Measurements from ENCODE around the gene POLR2E.
"Not testable (repeated sequence)": the region's sequence is repeated elsewhere in the genome, so short reads cannot be mapped to it uniquely, and the experiment has no call there.

POLR2E gene

DNA sequence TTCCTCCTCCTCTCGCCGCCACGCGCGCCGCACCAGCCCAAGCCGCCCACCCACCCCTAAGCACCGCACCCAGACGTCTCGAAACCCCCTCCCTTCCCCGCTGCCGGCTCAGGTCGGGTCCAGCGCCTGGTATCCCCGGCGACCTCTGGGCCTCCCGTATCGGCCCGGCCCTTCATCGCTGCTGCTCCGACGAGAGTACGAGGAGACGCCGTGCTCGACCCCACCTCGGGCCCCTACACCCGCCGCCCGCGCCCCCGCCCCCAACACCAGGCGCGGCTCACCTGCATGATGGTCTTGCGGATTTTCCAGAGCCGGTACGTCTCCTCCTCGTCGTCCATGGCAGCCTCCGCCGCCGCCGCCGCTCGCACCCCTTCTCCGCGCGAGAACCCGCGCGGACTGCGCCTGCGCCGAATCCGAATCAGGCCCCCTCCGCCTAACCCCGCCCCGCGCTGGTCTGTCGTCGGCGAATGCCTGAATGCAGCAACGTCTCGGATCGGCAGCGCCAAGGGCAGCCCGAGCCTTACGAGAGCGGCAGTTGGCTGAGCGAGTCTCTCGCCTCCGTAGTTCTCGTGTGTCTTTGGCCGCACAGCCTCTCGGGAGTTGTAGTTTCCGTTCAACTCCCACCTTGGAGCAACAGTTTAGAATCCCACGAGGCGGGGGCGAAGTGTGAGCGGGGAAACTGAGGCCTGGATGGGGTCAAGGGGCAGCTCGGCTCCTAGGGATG is at the start of gene POLR2E:
POLR2E (minus strand) TSS at position 398 of the 724 bp plus-strand sequence; CDS start at position 338, 60 bp downstream.
- DNase-seq (ENCODE audit: low spot score), result peak; percentile 98

DNA sequence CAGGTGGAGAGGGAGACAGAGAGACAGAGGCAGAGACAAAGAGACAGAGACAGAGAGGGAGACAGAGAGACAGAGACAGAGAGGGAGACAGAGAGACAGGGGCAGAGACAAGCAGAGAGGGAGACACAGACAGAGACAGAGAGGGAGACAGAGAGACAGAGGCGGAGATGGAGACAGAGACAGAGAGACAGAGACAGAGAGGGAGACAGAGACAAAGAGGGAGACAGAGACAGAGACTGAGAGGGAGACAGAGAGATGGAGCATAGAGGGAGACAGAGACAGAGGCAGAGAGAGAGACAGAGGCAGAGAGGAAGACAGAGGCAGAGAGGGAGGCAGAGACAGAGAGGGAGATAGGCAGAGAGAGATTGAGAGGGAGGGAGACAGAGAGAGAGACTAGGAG is 49.6 kb upstream of the POLR2E start:
- no peak for DNase-seq (ENCODE audit: low spot score)

DNA sequence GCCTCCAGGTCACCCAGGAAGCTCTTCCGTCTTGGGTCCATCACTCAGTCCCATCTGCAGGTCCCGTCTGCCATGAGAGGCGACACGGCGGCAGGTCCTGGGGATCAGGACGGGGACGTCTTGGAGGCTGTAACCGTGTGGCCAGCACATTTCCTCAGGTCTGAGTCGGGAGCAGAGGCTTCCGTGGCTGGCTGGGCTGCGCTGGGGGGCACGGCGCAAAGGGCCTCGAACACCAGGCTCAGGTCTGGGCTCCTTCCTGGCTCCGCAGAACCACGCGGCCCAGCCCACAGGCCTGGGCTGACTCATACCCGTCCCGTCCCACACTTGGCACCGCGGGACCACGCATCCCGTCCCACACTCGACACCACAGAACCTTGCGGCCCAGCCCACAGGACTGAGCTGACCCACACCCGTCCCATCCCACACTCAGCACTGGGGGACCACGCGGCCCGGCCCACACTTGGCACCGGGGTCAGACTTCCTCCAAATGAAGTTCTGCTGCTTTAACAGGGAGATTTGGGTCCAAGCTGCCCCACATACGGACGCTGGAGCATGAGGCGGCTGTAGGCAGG is 48.7 kb upstream of the POLR2E start:
- no peak for DNase-seq (ENCODE audit: low spot score)

DNA sequence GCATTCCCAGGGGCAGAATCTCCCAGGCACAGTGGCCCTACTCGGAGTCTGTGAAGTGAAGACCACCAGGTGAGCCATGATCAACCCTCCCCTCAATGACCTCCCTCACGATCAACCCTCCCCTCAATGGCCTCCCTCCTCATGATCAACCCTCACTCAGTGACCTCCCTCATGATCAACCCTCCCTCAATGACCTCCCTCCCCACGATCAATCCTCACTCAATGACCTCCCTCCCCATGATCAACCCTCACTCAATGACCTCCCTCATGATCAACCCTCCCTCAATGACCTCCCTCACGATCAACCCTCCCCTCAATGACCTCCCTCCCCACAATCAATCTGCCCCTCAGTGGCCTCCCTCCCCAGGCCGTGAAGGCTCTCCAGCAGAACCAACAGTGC is 46.8 kb upstream of the POLR2E start:
- no peak for DNase-seq (ENCODE audit: low spot score)

DNA sequence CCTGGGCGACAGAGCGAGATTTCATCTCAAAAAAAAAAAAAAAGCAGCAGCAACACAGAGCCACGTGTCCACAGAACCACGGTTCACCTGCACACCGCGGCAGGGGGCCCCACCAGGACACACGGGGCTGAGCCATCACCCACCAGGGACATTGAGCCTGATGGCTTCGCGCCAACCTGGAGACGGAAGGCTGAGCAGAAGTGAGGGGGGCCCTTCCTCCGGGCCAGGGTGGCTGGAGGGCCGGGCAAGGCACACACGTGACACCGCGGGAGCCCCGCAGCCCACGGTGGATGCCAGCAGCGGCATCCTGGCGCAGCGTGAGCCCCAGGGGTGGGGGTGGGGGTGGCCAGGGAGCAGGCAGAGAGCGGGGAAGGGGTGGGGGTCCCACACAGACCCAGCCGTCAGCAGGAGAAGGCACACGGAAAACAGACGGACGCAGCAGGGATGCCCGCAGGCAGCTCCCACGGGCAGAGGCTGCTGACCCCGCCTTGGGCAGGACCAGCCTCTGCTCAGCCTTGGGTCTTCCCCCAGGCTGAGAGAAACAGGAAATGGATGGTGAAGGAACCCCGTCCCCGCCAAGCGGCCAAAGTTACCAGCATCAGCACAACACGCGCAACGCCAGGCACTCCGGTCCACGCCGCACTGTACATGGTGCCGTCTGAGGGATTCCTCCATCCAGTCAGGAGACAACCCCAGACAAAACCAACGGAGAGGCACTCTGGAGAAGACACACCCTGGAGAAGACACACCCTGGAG is 45.3 kb upstream of the POLR2E start:
- DNase-seq (ENCODE audit: low spot score), result no peak

DNA sequence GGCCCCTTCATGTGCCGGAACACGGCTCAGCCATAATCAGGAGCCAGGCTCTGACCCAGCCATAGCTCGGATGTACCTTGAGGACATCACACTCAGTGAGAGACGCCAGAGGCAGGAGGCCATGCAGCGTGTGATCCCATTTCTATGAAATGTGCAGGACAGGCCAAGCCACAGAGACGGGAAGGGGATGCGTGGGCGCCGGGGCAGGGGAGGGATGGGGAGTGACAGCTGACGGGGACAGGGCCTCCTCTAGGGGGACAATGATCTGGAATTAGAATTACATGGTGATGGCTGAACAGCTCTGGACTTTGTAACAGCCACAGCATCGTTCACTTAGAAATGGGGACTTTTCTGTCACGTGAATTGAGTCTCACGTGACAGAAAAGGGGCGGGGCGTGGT is 44.0 kb upstream of the POLR2E start:
- DNase-seq (ENCODE audit: low spot score), result no peak

DNA sequence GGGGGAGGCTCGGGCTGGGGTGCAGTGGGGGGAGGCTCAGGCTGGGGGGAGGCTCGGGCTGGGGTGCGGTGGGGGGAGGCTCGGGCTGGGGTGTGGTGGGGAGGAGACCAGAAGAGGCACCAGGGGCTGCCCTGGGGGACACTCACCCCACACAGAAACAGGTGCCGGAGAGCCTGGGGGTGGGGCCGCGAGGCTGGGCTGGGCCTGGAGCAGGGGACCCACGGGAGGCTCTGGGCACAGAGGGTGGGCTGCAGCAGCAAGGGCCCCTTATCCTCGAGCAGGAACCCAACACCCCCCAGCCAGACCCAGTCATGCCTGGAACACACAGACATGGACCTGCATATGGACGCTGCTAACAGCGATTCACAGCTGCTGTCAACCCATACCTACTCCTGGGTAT is 42.9 kb upstream of the POLR2E start:
- DNase-seq (ENCODE audit: low spot score), result no peak

DNA sequence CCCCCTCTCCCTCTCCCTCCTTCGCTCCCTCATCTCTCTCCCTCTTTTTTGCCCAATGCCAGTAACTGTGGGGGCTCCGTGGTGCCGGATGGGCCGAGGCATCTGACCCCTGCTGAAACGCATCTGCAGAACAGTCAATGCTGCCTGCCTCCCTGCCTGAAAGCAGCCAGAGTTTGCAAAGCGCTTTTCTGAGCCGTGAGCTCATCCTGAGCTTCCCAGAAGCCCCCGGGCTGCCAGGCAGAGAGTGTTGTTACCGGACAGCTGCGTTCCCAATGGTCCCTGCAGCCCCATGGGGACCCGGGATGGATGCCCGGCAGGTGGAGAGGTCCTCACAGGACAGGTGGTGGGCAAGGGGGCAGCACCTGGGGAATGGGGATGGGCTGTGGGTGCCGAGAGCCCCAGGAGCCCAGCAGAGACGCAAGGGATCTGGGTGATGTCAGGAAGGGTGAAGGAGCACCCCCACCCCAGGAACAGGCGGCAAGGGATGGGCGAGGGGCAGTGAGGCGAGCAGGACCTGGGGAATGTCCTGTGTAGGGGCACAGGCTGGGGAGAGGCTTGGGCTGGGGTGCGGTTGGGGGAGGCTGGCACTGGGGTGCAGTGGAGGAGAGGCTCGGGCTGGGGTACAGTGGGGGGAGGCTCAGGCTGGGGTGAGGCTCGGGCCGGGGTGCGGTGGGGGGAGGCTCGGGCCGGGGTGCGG is 41.6 kb upstream of the POLR2E start:
- DNase-seq (ENCODE audit: low spot score), result no peak

DNA sequence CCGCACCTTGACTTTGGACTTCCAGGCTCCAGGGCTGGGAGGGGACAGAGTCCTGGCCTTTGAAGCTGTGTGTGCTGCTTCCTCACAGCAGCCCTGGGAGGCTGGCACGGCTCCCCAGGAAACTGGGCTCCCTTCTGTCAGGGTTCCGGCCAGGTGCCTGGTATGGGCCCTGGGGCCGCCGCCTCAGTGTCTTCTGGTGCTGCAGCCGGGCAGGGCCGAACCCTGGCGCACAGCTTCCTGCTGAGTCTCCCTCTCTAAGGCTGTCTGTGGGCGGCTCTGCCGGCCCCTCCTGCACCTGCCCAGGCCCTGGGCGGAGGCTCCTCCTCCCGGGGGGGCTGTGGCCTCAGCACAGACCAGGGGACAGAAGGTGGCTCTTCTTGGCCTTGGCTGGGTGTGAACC is 41.0 kb upstream of the POLR2E start:
- no peak for DNase-seq (ENCODE audit: low spot score)

DNA sequence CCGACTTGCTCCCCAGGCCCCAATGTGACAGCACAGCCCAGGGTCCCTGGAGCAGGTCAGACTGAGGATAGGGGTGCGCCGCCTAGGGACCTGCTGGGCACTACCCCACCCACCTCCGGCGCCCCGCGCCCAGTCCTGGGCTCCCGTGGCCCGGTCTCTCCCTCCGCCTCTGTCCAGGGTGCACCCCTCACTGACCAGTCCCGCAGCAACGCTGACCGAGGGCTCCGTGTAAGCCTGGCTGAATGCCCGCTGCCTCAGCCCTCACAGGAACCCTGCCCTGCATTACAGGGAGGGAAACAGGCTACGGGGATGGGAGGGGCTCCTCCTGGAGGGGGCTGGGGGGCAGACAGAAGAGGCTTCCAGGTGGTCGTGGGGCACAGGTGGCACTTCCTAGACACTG is 40.3 kb upstream of the POLR2E start:
- no peak for DNase-seq (ENCODE audit: low spot score)

DNA sequence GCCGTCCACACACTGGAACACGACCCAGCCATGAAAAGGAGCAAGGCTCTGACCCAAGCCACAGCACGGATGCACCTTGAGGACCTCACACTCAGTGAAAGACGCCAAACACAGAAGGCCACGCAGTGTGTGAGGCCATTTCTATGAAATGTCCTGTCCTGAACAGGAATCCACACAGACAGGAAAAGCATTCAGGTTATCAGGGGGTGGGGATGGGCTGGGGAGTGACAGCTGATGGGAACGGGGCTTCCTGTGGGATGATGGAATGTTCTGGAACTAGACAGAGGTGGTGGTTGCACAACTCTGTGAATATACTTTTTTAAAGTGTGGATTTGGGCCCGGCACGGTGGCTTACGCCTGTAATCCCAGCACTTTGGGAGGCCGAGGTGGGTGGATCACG is 39.3 kb upstream of the POLR2E start:
- DNase-seq (ENCODE audit: low spot score), result no peak

DNA sequence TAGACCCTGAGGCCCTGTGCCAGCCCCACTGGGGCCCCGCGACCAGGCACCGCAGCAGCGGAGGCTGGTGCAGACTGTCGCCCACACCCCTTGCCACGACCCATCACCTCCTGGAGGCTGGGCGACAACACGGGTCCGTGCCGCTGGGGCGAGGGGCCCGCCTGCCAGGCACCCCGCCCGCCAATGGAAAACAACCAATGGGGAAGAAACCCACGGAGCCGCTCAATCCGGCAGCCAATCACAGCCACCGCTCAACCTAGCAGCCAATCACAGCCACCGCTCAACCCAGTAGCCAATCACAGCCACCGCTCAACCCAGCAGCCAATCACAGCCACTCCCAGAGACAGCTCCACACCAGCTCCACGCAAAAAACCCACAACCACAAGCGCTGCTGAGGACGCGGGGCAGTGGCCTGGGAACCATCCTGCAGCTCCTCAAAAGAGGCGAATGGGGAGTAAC is 38.3 kb upstream of the POLR2E start:
- no peak for DNase-seq (ENCODE audit: low spot score)

DNA sequence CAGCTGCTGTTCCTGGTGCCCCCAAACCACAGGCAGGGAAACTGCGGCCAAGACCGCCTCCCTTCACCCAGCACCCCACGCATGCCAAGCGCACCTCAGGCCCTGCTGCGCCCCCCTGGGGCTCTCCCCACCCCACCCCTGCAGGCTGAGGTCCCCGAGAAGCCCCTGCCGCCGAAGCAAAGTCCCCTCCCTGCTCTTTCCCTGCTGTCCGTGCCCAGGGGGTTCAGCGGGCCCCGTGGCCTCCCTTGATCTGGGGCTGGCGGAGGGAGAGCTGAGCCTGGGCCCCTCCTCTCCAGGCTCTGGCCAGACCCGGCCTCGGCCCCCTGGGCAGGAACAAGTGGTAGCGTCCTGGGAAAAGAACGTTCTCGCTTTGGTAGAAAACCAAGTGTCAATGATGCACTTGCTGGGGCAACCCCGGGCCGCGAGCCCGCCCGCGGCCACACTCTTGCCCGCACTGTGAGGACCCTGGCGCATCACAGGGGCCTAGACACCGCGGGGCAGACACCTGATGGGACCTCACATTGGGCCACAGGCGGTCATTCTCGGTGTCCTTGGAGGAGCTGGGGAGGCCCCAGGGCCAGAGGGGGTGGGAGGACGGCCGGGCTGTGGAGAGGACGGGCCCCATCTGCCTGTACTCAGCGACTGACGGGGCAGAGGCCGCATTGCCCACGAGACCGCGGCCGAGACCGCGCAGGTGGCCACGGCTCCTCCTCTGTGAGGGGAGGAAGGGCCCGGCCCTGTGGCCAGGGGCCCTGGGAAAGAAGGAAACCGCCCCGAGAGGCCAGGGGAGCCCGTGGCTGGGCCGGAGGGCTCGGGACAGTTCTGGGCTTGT is 37.6 kb upstream of the POLR2E start:
- DNase-seq (ENCODE audit: low spot score), result no peak

DNA sequence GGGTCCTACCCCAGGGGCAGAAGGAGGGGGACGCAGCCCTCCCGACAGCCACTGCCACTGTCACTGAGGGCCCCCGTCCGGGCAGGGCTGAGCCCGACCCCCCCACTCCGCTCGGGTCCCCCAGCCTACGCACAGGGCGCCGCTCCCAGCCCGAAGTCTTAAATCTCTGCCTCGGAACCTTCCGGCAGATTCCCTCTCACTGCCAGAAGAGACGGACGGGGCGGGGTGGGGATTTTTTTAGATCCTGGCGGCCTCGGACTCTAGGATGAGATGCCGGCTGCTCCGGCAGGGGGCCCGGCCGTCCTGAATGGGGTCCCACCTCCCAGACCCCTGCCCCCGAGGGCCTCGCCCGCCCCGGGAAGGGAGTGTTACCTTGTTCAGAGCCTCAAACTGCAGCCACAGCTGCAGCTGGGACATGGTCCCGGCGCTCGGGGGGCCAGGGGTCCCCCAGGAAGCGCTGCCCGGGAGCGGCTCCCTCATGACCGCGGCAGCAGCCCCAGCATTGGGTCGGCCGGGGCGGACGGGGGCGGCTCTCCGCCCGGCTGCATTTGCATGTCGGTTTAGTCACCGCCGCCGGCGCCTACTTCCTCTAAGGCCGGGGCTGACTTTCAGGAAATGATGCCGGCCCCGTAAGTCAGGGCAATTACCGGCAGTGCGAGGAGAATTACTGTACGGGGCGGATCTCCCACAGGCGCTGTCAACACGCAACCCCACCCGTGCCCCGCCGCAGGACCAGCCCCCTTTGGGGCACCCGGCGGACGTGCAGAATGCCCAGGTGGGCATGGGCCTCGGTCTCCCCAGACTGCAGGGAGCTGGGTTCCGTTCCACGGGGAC is 36.8 kb upstream of the POLR2E start:
- DNase-seq (ENCODE audit: low spot score), result no peak

DNA sequence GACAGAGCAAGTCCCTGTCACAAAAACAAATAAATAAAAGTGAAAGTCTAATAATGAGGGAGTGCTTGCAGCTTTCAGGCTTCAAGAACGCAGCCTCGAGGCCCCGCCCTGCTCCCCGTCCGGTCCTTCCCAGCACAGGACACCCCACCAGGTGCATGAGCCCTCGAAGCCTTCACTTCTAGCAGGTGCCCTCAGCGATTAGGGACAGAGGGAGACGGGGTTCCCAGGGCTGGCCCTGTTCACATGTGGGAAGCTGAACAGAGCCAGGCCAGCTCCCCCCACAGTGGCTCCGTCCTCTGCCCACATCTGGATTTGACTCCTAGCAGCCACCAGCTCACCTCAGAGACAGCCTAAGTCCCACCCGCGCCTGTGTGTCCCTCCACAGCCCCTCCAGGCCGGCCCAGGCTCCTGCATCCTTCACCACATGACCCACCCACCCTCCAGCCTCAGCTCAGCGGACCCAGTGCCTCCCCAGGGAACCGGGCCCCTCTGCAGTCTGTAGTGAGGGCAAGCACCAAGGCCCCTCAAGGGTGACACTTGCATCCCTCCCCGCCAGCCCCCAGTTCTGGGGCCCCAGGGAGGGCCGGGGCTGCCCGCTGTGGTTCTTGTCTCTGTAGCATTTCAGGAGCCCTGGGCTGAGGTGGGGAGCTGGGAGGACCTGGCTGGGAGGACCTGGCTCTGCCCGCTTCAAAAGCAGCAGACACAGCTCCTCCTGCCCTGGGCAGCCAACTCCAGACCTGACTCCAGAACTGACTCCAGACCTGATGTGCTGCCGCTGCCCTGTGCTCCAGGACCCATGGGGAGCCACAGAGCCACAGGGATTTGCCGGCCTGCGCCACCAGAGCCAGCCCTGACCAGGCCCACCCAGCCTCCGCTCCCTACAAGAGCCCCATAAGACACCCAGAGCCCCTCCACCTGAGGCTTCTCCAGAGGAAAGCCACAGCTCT is 35.9 kb upstream of the POLR2E start:
- no peak for DNase-seq (ENCODE audit: low spot score)

DNA sequence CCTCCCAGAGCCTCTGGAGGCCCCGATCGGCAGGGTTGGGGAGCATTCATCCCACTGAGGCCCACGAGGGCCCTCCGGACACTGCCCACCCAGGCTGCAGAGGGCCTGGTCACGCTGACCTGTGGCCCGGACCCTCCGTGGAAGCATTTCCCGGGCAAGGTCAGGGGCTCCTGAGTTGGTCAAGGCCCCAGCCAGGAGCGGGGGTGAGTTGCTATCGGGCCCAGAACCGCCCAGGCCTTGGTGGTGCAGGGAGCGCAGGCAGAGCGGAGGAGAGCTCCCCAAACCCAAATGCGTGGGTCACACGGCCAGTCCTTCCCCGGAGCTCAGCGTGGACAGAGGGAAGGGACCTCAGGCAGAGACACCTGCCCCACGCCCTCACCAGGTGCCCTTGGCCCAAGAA is 34.4 kb upstream of the POLR2E start:
- no peak for DNase-seq (ENCODE audit: low spot score)

DNA sequence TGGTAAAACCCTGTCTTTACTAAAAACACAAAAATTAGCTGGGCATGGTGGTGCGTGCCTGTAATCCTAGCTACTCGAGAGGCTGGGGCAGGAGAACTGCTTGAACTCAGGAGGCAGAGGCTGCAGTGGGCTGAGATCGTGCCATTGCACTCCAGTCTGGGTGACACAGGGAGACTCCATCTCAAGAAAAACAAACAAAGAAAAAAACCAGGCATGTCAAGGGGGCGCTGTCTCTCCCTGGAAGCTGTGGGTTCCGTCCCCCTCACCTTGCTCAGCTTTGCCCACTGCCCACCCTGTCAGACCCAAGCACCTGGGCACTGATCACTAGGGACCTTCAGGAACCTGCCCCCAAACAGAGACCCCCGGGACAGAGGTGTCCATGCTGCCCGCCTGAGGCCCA is 33.9 kb upstream of the POLR2E start:
- not testable (repeated sequence) for DNase-seq (ENCODE audit: low spot score)

DNA sequence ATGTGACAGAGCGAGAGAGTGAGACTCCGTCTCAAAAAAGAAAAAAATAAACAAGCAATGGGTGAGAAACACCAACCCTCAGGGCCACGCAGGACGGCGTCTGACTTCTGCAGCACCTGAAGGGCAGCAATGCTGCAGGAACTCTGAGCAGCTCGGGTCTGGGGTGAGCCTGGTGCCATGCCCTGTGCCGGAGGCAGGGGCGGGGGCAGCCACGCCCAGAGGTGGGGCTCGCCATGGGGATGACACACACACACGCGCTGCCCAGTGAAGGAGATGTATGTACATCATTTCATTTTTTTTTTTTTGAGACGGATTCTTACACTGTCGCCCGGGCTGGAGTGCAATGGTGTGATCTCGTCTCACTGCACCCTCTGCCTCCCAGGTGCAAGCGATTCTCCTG is 32.9 kb upstream of the POLR2E start:
- no peak for DNase-seq (ENCODE audit: low spot score)

DNA sequence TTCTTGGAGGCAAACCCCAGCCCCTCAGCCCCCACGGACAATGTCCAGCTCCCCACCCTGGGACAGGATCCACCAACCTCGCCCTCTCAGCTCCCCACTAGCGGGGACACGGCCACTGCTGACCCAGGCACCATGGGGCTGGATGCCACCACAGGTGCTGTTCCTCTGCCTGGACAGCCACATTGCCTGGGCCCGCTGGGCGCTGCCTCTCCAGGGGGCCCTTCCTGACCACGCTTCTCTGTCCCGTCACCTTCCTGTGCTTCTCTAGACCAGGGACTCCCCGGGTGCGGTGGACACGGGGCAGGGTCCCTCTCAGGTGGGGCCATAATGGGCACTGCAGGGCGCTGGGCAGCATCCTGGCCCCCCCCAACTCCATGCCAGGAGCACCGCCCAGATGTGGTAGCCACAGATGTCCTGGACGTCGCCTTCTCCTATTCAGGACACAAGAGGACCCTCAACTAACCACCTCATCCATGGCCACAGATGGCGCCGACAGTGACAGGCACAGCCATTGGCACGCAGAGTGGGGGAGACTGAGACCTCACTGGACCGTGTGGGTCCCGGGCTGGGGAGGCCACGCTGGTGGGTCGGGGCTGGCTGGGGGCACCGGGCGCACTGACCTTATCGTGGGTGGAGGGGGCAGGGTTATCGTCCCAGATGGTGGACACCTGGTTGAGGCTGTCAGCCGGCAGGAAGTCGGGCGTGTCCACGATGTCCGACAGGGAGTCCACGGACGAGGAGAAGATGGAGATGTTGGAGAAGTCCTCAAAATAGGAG is 32.0 kb upstream of the POLR2E start:
- no peak for DNase-seq (ENCODE audit: low spot score)
